NB4 (cell line): Measurements from ENCODE around the gene GLOD4.
A peak's percentile ranks its signal among the peaks of the same experiment; 100 is the strongest.

ENCODE experiments used
- DNase-seq: peaks from one replicate; pipeline ENCODE4 v3.0.0; 2010; ENCODE audit warnings: low read depth
- H3K4me3 ChIP-seq: one replicate; pipeline ENCODE4 v1.5.1; 2011; ENCODE audit warnings: mild to moderate bottlenecking, low read depth, low read length, moderate library complexity
- CTCF ChIP-seq: IDR thresholded peaks from one replicate; pipeline ENCODE4 v1.5.1; 2012; ENCODE audit warnings: low read depth, low read length
- MYC ChIP-seq: IDR thresholded peaks from 2 replicates; pipeline ENCODE4 v1.6.1; 2011; ENCODE audit warnings: low read depth, low read length
- POLR2A ChIP-seq: IDR thresholded peaks from 2 replicates; pipeline ENCODE4 v1.6.1; 2011; ENCODE audit warnings: mild to moderate bottlenecking; ENCODE audit not compliant: insufficient read length; ENCODE audit errors: extremely low read depth
- TF ChIP-seq, protein P1 (sequence below): IDR thresholded peaks from 2 replicates; pipeline ENCODE4 v1.6.1; 2011; ENCODE audit warnings: low read depth, low read length

Gene GLOD4

DNA sequence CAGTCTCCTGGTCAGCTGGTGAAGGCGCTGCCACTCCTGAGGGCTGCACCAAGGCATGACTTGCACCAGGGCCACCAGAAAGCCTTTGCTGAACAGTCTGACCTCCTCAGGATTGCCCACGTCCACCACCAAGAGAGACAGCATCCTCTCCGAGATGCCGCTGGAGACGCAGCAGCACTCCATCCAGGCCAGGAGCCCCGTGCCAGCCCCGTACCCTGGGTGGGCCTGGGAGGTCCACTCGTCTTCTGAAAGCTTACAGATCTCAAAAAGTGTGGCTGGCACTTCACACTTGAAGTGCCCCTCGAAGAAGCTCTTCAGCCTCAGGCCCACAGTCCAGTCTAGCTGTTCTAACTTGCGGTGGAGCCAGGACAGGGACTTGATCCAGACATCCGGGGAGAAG lies 36.7 kb downstream of the GLOD4 start:
- TF ChIP-seq CTCF (no peak), MYC (no peak), POLR2A (no peak)
- TF ChIP-seq, protein P1, sequence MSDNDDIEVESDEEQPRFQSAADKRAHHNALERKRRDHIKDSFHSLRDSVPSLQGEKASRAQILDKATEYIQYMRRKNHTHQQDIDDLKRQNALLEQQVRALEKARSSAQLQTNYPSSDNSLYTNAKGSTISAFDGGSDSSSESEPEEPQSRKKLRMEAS, result no peak
- no peak for DNase-seq
- H3K4me3 ChIP-seq, result no peak overlapping the region

DNA sequence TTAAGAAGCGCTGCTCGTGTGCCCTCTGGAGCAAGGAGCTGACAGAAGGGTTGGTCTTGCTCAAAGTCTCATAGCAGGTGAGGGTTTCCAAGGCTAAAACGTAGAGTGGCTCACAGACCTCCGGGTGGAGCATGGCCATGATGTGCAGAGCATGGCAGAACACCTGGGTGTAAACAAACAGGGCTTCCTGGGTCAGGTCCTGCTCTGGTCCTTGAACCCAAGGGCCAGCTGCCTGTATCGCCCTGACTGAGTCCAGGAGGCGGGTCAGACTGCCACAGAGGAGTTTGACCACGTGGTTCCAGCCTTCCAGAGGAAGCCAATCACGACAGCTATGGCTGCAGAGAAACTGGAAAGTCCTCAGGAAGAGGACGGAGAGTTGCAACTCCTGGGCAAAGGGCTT lies 37.1 kb downstream of the GLOD4 start:
- no peak overlapping the region for H3K4me3 ChIP-seq
- TF ChIP-seq MYC, result no peak
- TF ChIP-seq, protein P1, result no peak
- TF ChIP-seq CTCF, result no peak
- TF ChIP-seq POLR2A, result no peak
- DNase-seq, result no peak

DNA sequence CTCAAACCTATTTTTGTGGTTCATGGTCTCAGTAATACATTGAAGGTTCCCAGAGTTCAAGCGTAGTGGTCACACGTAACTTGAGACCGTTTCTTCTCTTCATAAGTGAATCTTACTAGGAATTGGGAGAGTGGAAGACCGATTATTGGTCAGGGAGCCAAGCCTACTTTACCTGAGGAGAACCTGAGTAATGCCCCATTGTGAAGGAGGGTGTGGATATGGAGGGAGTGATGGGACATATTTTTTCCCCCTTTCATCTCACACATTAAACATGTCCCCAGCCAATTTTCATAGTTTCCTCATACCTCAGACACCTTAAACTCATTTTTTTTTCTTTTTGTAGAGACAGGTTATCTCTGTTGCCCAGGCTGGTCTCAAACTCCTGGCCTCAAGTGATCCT lies 38.9 kb downstream of the GLOD4 start:
- no peak overlapping the region for H3K4me3 ChIP-seq
- TF ChIP-seq MYC, result no peak
- no peak for TF ChIP-seq POLR2A
- TF ChIP-seq, protein P1, result no peak
- no peak for TF ChIP-seq CTCF
- DNase-seq, result no peak

GRCh38 chr17:742147-742793 lies 39.8 kb downstream of the GLOD4 start:
- peak; percentile 14 for DNase-seq
- H3K4me3 ChIP-seq, result no peak overlapping the region
- TF ChIP-seq CTCF (no peak), POLR2A (no peak), MYC (no peak)
- TF ChIP-seq, protein P1, result no peak

GRCh38 chr17:740240-741017 lies 41.7 kb downstream of the GLOD4 start:
- DNase-seq, result peak; percentile 86
- TF ChIP-seq POLR2A, result no peak
- no peak for TF ChIP-seq MYC
- TF ChIP-seq, protein P1, result no peak
- no peak for TF ChIP-seq CTCF
- no peak overlapping the region for H3K4me3 ChIP-seq
